ENCODE data around the gene GAS6.
A peak's percentile ranks its signal among the peaks of the same experiment; 100 is the strongest.

GAS6 gene

GRCh38 chr13:113857531-113858195 is 6.2 kb downstream of the GAS6 start:
- ATAC-seq: no peak
- TF ChIP-seq TCF4 (CRISPR knock-in tag; IDR thresholded peaks at IDR 0.05; ENCODE audit: borderline replicate concordance) (no peak), ZFP30 (CRISPR knock-in tag; IDR thresholded peaks at IDR 0.05) (no peak), TSHZ2 (CRISPR knock-in tag; IDR thresholded peaks at IDR 0.05) (no peak), CREB5 (CRISPR knock-in tag; IDR thresholded peaks at IDR 0.05; ENCODE audit: low read depth) (no peak), PATZ1 (CRISPR knock-in tag; IDR thresholded peaks at IDR 0.05; ENCODE audit: borderline replicate concordance) (no peak), TOX (CRISPR knock-in tag; IDR thresholded peaks at IDR 0.05; ENCODE audit: borderline replicate concordance) (no peak)

GRCh38 chr13:113856716-113857065 is 7.2 kb downstream of the GAS6 start:
- ATAC-seq: peak; percentile 33
- TF ChIP-seq ZC3H10 (CRISPR knock-in tag; IDR thresholded peaks at IDR 0.05) (no peak), ISL1 (CRISPR knock-in tag; IDR thresholded peaks at IDR 0.05) (no peak), ZNF565 (CRISPR knock-in tag; conservative IDR thresholded peaks at IDR 0.05; ENCODE audit: low read depth) (no peak), TCF4 (CRISPR knock-in tag; IDR thresholded peaks at IDR 0.05; ENCODE audit: borderline replicate concordance) (no peak), CSDC2 (CRISPR knock-in tag; IDR thresholded peaks at IDR 0.05) (no peak), OSR1 (CRISPR knock-in tag; IDR thresholded peaks at IDR 0.05) (no peak), ZNF8 (CRISPR knock-in tag; IDR thresholded peaks at IDR 0.05) (no peak), ZFP3 (CRISPR knock-in tag; IDR thresholded peaks at IDR 0.05) (no peak), GLIS3 (CRISPR knock-in tag; IDR thresholded peaks at IDR 0.05) (no peak), PATZ1 (CRISPR knock-in tag; IDR thresholded peaks at IDR 0.05; ENCODE audit: borderline replicate concordance) (no peak), TSHZ2 (CRISPR knock-in tag; IDR thresholded peaks at IDR 0.05) (no peak), POU6F1 (CRISPR knock-in tag; IDR thresholded peaks at IDR 0.05; ENCODE audit: borderline replicate concordance, low read depth) (no peak), CREB5 (CRISPR knock-in tag; IDR thresholded peaks at IDR 0.05; ENCODE audit: low read depth) (no peak), ARNTL (CRISPR knock-in tag; IDR thresholded peaks at IDR 0.05; ENCODE audit: borderline replicate concordance, low read depth) (no peak), ESRRG (CRISPR knock-in tag; IDR thresholded peaks at IDR 0.05) (no peak), RARB (CRISPR knock-in tag; IDR thresholded peaks at IDR 0.05) (no peak), CSRNP3 (CRISPR knock-in tag; IDR thresholded peaks at IDR 0.05) (no peak), ZNF70 (CRISPR knock-in tag; IDR thresholded peaks at IDR 0.05) (no peak), PPARA (CRISPR knock-in tag; IDR thresholded peaks at IDR 0.05; ENCODE audit: borderline replicate concordance) (no peak)

Data from SK-N-SH treated with all-trans-retinoic acid at 6 μM for 48 hours (cell line).